GM12872 (cell line): ENCODE measurements around the gene SOX14.

ENCODE experiments used
- TF ChIP-seq, protein P1 (sequence below): IDR thresholded peaks from 3 replicates; pipeline ENCODE4 v1.5.1; 2011; ENCODE audit warnings: low read depth, mild to moderate bottlenecking, low read length, moderate library complexity; ENCODE audit not compliant: insufficient read depth

The SOX14 gene

DNA sequence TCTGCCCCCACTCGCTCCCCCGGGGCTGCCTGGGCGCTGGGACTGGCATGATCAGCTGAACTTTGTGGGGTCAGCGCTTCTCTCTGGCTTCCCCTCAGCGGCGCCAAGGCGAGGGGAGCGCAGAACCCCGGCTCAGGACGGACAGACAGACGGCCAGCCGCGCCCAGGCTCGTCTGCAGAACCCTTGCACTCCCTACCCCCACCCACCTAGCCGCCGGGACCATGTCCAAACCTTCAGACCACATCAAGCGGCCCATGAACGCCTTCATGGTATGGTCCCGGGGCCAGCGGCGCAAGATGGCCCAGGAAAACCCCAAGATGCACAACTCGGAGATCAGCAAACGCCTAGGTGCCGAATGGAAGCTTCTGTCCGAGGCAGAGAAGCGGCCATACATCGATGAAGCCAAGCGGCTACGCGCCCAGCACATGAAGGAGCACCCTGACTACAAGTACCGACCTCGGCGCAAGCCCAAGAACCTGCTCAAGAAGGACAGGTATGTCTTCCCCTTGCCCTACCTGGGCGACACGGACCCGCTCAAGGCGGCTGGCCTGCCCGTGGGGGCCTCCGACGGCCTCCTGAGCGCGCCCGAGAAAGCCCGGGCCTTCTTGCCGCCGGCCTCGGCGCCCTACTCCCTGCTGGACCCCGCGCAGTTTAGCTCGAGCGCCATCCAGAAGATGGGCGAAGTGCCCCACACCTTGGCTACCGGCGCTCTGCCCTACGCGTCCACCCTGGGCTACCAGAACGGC is 621 bp downstream of the SOX14 start:
- TF ChIP-seq, protein P1, sequence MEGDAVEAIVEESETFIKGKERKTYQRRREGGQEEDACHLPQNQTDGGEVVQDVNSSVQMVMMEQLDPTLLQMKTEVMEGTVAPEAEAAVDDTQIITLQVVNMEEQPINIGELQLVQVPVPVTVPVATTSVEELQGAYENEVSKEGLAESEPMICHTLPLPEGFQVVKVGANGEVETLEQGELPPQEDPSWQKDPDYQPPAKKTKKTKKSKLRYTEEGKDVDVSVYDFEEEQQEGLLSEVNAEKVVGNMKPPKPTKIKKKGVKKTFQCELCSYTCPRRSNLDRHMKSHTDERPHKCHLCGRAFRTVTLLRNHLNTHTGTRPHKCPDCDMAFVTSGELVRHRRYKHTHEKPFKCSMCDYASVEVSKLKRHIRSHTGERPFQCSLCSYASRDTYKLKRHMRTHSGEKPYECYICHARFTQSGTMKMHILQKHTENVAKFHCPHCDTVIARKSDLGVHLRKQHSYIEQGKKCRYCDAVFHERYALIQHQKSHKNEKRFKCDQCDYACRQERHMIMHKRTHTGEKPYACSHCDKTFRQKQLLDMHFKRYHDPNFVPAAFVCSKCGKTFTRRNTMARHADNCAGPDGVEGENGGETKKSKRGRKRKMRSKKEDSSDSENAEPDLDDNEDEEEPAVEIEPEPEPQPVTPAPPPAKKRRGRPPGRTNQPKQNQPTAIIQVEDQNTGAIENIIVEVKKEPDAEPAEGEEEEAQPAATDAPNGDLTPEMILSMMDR: no peak

DNA sequence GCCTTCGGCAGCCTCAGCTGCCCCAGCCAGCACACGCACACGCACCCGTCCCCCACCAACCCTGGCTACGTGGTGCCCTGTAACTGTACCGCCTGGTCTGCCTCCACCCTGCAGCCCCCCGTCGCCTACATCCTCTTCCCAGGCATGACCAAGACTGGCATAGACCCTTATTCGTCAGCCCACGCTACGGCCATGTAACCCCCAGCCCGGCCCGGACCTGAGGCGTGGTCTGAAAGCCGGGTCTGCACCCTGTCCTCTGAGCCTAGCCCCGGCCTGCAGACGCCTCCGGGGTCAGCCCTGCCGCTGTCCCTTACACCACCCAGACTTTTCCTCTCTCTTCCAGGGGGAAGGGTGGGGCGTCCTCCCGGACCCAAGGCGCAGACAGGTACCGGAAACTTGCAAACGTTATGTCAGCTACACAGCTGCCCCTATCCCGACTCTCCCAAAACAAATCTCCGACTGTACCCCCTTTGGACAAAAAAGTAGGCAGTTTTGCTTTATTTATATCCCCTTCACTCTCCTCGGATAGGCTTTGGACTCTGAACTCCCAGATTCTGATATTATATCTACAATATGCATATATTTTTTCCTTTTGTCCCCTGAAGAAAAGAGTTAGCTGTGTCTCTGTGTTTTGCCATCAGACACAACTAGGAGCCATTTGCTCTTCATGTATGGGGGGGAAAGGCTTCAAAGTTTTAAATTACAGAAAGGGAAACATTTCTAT is 1.4 kb downstream of the SOX14 start:
- TF ChIP-seq, protein P1: no peak

DNA sequence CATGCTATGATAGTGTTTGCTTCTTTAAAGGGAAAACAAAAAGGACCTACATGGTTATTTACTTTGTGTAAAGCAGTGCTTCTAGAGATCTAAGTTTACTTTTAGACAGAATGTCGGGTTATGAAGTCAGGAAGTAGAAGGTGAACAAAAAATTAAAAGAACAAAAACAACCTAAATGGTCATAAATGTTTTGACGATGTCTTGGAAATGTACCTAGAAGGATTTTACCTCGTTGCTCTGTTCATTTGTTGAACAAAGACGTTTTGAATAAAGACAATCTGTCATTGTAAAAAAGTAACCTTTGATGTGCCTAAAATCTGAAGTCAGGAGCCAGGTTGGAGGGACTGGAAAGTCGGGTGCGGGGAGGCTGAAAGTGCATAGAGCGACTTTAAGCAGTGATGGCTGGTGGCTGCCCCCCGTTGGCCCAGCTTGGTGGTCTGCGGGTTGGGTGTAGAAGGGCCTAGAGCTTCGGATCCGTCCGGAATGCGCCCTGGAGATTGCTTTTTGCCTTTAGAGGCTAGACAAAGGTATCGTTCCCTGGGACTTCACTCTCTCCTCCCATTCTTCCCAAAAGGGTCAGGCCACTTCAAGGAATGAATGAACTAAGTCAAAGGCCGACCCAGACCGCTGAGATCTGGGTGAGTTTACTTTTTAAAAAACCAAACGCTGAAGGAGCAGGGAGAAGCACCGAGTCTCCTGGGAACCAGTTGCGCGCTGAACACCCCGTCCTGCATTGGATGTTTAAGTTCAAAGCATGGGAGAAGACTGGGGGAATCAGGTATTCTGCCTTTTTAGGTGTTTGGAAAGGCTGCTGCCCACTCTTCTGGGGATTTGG is 2.1 kb downstream of the SOX14 start:
- TF ChIP-seq, protein P1: no peak

- TF ChIP-seq, protein P1: no peak
Measured at GRCh38 chr3:137766876-137767537, 2.9 kb downstream of the SOX14 start.

DNA sequence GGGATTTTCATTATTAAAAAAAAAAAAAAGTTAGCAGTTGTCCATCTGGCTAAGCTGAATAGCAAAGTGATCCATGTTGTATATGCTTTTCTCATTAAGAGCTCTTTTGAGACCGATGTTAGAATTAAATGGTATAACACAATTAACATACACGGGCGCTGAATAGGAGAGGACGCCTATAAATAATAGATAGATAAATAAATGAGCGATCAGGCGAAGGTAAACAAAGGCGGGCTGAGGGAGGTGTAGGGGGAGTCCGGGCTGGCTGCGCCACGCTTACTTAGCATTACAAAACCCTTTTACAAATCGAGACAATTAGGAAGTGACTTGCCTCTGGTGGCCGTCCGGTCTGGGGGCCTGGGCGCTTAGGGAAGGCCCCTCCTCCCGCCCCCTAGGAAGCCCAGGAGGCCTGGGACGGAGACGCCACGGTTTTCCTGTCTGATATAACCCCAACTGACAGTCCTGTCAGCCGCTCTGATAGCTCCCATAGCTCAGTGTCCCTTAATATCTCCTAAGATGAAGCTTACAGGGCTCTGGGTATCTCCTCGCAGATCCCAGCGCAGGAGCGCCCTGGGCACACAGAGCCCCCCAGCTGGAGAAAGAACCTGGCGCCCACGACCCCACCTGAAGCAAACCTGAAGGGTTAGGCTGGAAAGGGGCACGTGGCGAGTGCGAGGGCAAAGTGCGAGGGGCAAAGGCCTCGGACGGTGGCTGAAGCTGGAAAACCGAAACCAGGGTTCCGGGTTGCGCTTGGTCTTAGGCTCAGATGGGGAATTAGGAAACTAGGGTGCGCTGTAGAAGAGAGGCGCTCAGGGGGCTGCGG is 3.6 kb downstream of the SOX14 start:
- TF ChIP-seq, protein P1: no peak

DNA sequence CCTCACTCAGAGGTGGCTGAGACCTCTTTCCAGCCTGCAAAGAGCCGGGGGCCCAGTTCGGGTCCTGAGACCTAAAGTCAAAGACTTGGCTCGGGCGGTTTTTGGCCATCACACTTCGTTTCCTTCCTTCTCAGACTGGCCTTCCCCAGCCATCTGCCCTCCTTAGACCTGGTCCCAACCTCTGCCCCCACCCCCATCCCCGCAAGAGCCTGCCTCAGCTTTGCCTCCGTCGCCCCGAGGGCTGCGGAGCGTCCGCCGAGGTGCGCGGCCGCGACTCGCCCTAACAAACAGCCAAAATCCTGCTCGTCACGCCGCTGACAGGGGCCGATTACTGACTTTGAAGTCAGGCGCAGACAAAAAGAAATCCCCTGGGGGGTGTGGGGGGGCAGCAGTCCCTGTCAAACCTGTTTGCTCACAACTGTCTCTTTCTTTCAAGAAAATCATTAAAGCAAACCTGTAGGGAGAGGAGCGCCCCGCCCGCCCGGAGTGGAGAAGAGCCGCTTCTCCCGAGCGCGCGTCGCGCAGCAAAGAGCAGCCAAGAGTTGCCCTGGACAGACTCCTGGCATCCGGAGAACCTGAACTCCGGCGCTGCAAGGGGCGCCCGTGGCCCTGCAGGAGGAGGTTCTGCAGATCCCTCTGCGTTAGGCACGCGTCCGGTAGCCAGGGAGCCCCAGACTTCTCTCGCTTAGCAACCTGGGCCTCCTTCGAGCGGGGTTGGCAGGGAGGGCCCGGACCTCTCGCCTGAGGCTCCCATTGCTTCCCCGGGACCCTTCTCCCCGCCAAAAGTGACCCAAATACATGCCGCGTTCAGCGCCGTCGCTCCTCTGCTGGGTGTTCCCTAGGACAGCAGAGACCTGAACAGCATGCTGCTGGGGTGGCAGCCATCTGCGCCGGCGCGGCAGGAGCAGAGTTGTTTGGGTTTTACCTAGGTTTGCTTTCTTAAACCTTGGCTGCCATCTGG is 4.5 kb downstream of the SOX14 start:
- TF ChIP-seq, protein P1: no peak
